GM18907 (cell line): ENCODE measurements around the gene FKBP7.
"Not testable (repeated sequence)": the region's sequence is repeated elsewhere in the genome, so short reads cannot be mapped to it uniquely, and the experiment has no call there.

ENCODE experiments used
- ATAC-seq: cut with Tn5 transposase; IDR thresholded peaks from one replicate; pipeline ENCODE4 v1.9.1; 2021; ENCODE audit warnings: mild to moderate bottlenecking, moderate library complexity; ENCODE audit not compliant: unreplicated experiment

Gene FKBP7

GRCh38 chr2:178491612-178492011 lies 13.2 kb upstream of the FKBP7 start:
- no peak for ATAC-seq

GRCh38 chr2:178485356-178485755 lies 7.0 kb upstream of the FKBP7 start:
- no peak for ATAC-seq

DNA sequence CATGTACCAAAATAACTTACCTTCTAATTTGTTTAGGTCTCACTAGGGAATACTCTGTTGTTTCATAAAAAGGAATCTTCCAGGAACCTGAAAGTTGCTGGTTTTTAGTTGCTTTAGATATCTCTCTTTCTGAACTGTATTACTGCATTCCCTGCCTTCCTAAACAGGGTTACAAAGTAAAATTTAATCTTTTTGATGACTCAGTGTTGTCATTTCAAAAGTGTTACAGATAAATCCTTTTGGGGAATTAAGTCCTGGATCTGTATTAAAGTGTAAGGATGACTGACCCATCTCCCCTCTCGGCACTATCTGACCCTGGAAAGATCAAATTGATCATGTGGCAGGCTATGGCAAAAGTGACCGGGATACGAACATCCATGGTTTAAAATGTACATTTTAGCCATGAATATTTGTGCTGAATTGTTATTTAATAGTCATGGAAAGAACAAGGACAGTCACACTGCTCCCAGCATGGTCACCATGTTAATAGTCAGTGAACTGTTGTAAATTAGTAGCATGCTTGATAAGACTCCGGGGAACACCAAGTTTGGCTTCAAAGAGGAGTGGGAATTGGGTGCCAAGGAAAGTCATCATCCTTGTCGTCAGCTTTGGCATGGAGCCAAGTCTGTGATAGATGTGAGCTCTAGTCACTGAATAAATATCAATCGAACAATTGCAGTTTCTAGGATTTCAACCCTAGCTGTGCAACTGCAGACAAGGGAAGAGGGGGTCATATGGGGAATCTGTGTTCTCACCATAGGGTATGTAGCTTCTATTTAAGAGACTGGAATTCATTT lies 6.0 kb upstream of the FKBP7 start:
- ATAC-seq, result no peak

- peak; percentile 36 for ATAC-seq
Measured at GRCh38 chr2:178482437-178482836, 4.0 kb upstream of the FKBP7 start.

DNA sequence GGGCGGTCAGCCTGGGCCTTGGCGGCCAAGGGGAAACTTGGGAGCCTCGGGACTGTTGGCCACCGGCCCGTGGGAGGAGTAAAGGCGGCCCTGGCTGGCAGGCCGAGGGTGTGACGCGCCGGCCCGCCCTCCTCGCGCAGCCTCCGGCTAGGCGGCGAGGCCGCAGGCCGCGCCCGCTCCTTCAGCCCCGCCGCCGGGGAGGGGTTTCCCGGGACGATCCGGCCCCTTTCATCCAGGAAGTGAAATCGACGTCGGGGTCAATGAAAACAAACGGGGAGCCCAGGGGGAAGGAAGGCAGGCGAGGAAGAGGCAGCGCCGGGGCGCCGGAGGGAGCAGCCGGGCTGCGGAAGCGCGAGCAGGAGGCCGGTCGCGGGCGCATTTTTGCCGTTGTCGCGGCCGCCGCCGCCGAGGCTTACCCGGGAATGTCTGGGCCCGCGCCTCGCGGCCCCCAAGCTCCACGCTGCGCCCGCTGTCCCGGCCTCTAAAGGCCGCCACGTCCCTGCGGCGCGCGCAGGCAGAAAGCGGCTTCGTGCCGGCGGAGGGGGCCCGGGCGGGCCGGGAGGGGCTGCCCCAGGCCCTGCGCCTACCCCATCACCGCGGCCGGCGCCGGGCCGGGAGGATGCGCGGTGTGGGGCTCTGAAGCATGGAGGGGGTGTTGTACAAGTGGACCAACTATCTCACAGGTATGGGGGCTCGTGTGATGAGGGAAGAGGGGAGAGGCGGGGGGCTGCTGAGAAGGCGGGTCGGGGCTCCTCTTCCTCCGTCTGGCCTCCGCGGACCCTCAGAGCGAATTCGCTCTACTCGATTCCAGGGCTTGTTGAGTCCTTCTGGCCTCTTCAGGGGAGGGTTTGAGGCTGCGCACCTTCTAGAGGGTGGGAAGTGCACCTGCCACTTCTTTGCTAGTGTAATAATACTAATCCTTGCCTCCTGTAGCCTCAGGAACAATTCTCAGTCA lies 2.1 kb upstream of the FKBP7 start, which contains the start of gene PLEKHA3:
TSS of gene PLEKHA3 (plus strand) at position 231 of the 955 bp plus-strand sequence. CDS start at position 644, 413 bp downstream.
- ATAC-seq, result peak; percentile 73

DNA sequence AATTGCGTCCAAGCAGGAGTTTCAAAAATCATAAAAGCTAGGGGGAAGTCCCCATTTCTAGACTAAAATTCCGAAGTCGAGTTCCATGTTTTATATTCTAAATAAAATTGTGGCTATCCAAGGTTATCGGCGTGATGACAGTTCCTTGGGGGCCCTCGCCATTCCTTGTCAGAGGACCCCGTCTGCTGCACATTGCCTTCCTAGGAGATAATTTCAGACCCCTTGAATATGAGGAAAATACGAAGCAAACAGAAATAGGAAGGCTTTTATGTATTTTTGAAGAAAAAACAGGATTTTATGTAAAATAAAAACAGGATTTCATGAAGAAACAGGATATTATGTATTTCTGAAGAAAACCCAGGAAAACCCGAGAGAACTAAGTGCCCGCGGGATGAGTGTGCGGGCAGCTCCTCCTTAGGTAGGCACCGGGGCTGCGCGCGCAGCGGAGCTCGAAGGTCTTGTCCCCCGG lies 1.4 kb upstream of the FKBP7 start:
- no peak for ATAC-seq

DNA sequence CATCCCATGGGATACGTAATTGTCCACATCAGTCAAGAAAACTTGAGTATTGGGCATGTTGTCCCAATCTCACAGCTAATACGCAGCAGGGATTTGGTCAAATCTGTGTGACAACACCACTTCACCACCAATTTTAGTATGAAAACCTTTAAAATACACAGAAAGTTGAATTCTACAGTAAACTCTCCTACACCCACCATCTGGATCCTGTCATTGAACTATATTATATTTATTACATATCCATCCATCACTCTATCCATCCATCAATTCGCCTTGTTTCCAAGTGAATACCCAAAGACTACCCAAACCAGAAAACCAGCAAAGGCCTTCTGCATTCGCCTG lies 846 bp upstream of the FKBP7 start:
- ATAC-seq, result no peak

DNA sequence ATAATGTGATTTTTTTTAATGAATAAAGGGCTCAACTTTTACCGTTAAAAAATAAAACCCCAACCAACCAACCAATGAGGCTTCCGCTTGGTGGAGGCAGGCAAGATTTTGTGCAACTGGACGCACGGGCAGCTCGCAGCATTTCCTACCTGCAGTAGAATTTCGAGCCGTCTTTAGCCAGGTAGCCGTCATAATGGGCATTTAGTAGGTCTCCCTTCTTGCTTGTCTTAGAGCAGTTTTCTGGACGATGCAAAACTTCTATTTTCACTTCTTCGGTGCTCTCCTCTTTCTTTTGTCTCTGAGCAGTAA lies 316 bp downstream of the FKBP7 start:
- ATAC-seq, result no peak

- no peak for ATAC-seq
Measured at GRCh38 chr2:178477443-178478129, 814 bp downstream of the FKBP7 start.

DNA sequence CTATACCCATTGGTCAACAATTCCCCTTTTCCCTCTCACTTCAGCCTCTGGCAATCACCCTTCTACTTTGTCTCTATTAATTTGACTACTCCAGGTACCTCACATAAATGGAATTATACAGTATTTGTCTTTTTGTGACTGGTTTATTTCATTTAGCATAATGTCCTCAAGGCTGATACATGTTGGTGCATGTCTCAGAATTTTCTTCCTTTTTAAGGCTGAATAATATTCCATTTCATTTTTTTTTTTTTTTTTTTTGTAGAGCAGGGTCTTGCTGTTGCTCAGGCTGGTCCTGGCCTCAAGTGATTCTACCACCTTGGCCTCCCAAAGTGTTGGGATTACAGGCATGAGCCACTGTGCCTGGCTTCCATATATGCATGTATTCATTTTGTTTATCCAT lies 1.9 kb downstream of the FKBP7 start:
- no peak for ATAC-seq

DNA sequence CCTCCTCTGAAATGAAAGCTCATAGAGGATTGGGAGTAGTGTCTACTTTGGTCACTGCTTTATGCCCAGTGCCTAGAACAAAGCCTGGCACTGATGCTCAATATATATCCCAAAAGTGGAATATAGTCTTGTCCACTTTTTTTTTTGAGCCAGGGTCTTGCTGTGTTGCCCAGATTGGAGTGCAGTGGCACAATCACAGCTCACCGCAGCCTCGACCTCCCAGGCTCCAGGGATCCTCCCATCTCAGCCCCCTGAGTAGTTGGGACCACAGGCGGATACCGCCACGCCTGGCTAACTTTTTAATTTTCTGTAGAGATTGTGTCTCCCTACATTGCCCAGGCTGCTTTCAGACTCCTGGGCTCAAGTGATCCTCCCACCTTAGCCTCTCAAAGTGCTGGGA lies 3.8 kb downstream of the FKBP7 start:
- no peak for ATAC-seq

DNA sequence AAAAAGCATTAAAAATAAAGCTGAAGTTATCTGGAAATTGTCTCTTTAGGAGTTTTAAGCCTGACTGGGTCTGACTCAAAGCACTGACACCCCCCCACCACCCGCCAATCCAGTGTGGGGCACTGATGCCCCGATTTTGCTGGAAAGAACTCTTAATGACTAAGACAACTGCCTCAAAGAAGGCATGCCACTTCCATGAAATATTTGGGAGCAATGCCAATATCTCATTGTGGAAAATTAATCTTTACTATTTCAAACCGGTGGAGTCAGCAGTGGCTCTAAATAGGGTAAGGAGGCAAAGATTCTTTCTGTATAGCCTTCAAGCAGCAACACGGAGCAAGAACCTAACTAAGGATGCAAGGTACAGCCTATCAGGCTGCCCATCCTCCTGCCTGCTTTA lies 4.5 kb downstream of the FKBP7 start:
- no peak for ATAC-seq

- ATAC-seq, result no peak
Measured at GRCh38 chr2:178473373-178473772, 5.0 kb downstream of the FKBP7 start.

DNA sequence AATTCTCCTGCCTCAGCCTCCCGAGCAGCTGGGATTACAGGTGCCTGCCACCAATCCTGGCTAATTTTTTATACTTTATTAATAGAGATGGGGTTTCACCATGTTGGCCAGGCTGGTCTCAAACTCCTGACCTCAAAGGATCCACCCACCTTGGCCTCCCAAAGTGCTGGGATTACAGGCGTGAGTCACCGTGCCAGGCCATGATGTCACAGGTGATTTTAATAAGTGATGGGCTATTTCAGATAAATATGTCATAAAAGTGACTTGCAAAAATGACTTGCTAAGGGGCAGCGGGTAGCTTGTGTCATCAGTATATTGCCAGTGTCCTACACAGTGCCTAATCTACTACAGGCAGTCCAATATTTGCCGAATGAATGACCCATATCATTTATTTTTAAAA lies 7.1 kb downstream of the FKBP7 start:
- ATAC-seq, result not testable (repeated sequence)

DNA sequence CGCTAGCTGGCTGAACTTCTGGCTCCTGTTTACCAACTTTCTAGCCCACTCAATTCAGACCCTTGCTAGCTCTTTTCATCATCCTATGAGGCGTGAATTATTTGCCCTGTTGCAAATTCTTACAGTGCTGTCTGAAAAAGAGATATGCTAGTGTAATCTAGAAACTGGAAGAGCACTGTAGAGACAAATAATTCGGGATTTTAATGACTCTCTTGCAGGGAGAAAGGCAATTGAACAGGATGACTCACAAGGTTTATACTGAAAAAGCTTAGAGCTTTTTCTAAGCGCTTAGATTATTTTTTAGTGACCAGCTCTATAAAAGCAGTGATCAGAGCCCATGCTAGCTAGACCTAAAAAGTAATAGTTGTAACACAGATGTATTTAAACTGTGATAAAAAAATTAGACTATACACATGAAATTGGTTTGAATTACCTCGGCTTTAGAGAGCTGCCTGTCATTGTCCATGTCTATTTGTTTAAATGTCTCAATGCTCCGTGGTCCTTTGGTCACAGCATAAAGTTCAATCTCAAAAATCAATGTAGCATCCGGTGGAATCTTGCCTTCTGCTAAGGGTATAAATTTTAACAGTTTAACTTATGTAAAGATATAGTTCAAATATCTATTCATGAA lies 9.1 kb downstream of the FKBP7 start:
- ATAC-seq, result no peak

DNA sequence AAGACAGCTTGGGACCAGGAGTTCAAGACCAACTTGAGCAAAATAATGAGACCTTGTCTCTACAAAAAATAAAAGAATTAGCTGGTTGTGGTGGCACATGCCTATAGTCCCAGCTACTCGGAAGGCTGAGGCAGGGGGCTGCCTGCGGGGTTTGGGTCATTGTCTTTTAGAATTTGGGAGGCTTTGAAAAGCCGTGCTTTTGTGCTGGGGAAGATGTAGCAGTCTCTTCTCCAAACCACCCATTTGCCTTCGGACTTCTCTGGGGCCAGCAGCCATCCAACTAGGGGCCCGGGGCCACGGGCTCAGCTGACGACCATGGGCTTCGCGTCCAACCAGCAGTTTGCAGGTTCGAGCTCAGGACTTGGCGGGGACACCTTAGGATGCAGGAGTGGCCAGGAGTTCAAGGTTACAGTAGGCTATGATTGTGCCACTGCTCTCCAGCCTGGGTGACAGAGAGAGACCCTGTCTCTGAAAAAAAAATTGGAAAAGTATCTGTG lies 21.0 kb downstream of the FKBP7 start:
- ATAC-seq, result no peak

DNA sequence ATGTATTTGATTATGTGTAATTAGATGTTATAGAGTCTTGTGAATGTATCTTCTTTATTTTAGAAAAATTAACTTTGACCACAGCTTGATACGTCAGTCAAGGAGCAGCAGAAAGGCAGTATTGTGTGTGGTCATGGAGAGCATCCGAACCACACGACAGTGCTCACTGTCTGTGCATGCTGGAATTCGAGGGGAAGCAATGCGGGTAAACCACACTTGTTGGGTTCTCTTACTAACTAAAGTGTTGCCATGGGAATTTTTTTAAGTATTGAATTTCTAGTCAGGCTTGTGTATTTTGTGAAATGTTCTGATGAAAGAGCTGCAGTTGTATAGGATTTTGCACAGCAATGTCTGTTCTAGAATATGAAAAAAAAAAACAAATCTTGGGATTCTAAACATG lies 22.5 kb downstream of the FKBP7 start:
- no peak for ATAC-seq

DNA sequence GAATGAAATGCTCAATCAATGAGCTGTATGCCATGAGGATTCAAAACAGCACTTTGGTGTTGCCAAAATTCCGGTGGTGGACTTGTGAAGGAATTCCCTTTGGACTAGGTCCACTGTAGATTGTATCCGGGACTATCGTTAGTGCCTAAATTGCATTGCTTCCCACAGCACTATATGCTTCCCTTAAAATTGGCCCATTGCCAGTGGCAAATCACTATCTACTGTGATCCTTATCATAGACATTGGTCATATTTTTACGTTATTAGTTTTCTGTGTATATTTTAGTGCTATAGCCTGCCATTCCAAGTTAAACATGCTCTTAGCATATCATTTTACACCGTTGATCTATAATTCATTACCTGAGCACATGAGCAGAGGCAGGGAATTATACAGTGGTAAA lies 25.5 kb downstream of the FKBP7 start:
- no peak for ATAC-seq

GRCh38 chr2:178452334-178452733 lies 26.1 kb downstream of the FKBP7 start:
- no peak for ATAC-seq

DNA sequence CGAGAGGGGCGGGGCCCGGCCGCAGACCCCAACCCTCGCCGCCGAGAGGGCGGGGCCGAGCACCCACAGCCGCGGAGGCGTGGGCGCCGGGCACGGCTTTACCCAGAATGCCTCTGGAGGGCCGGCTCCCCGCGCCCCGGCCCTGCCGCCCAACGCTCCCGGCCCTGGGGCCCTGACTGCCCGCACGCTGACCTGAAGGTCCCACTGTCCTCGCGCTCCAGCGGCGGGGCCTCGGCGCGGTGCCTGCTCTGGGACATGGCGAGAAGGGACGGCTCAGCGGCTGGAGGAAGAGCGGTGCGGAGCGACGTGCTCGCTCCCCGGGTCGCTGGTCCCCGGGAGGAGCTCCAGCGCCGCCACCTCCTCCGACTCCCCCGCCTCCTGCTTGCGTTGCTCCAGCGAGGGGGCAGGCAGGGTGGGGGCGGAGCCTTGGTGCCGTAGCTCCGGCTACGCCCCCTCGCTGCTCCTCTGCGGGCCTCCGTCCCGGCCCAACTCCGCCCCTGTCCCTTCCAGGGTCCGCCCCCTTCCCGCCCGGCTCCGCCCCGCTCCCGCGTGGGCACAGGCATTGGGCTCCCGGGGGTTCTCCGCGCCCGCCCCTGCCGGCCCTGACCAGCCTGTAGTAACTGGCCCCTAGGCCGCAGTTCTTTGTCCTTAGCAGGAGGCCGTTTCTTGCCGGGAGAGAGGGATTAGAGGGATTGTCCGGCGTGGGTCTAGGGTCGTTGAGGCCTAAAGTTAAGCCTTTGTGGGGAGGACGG lies 27.4 kb downstream of the FKBP7 start, which contains the start of the genes PJVK and PRKRA:
TSS of gene PJVK (plus strand) at position 605 of the 752 bp plus-strand sequence. CDS start 2,032 bp downstream, outside the sequence.
TSS of gene PRKRA (minus strand) at position 402 of the 752 bp plus-strand sequence. CDS start at position 257, 145 bp downstream.
- ATAC-seq, result peak; percentile 90
